Testis (tissue), 2 donors: ENCODE data around the gene ARHGEF40.

Experiments
- POLR2A ChIP-seq: fragments of 450-650 bp; IDR thresholded peaks from one replicate; pipeline ENCODE4 v1.6.1; 2017; ENCODE audit warnings: antibody characterized with exemption, mild to moderate bottlenecking, moderate library complexity
- TF ChIP-seq, protein P1 (sequence below), 3 experiments: fragments of 450-650 bp in 2 of 3; fragments of 200-600 bp in 1 of 3; sonication (generic) in 1 of 3; IDR thresholded peaks; one replicate each; pipeline ENCODE4 v1.5.1; 2016 to 2019; ENCODE audit warnings: antibody characterized with exemption in 3 of 3, mild to moderate bottlenecking in 2 of 3, moderate library complexity in 1 of 3

DNA sequence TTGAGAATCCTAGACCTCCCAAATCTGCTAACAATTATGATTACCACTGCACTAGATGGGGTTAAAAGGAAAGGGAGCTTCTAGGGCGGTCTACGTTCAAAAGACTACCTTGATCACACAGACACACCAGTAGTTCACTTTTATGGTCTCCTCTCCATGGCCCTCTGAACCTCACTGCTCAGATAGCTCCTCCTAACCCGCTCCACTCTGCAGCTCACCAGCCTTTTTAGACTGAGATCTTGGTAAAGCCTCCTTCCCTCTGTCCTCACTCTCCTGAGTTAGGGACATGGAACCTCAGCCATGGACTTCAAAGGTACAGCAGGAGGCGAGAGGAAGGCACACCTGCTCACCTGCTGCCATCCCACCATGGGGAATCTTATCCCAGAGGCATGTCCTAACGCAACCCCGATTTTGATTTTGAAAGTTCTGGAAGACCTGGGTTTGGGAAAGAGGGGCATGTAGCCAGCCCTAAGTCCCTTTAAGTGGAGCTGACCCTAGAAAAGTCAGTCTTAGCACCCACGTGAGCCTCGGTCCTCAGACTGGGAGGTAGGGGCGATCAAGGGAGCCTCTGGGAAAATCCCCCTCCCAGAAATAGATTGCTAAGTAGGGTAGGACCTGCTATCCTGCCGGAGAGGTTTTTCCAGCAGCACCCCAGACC is 27.0 kb downstream of the ARHGEF40 start:
- TF ChIP-seq, protein P1, sequence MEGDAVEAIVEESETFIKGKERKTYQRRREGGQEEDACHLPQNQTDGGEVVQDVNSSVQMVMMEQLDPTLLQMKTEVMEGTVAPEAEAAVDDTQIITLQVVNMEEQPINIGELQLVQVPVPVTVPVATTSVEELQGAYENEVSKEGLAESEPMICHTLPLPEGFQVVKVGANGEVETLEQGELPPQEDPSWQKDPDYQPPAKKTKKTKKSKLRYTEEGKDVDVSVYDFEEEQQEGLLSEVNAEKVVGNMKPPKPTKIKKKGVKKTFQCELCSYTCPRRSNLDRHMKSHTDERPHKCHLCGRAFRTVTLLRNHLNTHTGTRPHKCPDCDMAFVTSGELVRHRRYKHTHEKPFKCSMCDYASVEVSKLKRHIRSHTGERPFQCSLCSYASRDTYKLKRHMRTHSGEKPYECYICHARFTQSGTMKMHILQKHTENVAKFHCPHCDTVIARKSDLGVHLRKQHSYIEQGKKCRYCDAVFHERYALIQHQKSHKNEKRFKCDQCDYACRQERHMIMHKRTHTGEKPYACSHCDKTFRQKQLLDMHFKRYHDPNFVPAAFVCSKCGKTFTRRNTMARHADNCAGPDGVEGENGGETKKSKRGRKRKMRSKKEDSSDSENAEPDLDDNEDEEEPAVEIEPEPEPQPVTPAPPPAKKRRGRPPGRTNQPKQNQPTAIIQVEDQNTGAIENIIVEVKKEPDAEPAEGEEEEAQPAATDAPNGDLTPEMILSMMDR (IDR thresholded peaks at IDR 0.05): no peak
- TF ChIP-seq POLR2A: no peak
